Upper lobe of left lung (tissue), 4 donors: Measurements from ENCODE around the gene ST7.

Source experiments
- CTCF ChIP-seq, 6 experiments: fragments of 450-650 bp in 4 of 6; fragments of 200-600 bp in 2 of 6; sonication (generic) in 2 of 6; IDR thresholded peaks; one replicate each; pipeline ENCODE4 v1.5.1; 2016 to 2019; ENCODE audit warnings: antibody characterized with exemption in 6 of 6
- POLR2A ChIP-seq, 4 donors: fragments of 450-650 bp; IDR thresholded peaks; one replicate each; pipeline ENCODE4 v1.5.1; 2016 to 2017; ENCODE audit warnings: antibody characterized with exemption in 4 of 4, mild to moderate bottlenecking in 2 of 4
- POLR2AphosphoS5 ChIP-seq, 2 donors: sonication (generic); formaldehyde crosslinking; IDR thresholded peaks; one replicate each; pipeline ENCODE4 v1.5.1; 2017; ENCODE audit warnings: antibody characterized with exemption in 2 of 2

DNA sequence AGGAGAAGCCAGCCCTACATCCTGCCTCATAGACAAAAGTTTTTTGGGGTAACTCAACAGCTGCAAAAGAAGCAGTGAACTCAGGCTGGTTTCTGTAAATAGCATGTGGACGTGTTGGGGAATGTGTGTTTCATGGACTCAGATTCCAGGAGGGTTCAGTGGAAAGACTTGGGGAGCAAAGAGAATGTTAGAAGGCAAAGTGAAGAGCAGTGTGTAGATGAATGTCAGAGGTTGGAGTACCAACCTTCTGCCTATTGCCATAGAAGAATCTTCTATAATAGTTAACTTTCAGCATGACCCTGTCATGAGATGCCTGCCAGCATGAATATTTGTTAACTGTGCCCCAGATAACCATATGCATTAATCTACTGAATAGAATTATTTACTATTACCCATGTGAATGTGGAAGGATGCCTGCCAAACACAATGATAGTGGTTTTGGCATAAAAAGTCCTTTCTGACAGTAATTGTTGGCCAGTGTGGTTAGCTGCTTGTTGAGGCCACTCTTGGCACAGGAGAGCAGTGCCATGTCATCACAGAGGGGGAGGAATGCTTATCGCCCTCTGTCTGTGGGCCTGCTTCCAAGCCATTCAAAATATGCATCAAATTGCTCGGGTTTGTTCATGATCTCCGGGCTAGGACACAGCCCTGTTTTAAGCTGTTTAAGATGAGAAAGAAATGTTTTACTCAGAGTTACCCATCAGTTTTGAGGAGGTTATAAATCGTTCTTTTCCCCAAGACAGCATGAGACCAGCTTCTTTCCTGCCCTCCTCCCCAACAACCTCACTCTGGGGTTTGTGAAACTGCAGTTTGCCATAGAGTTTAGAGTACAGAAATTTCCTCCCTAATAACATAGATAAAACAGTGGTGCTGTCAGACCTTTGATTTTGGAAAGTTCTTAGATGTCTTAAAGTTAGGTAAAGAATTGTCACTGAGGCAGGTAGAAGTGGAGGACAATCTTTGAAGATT, 204.2 kb downstream of the ST7 start:
- no peak for TF ChIP-seq CTCF (IDR thresholded peaks at IDR 0.05)
- TF ChIP-seq POLR2A (IDR thresholded peaks at IDR 0.05), result no peak
- no peak for TF ChIP-seq POLR2AphosphoS5 (IDR thresholded peaks at IDR 0.05)
